Subcutaneous adipose tissue (tissue), 4 donors: Measurements from ENCODE around the gene PATZ1. TPM values are rescaled to one million over a fixed set of nuclear protein-coding genes. Genes with fewer than 3 reads are reported as not detected.

Source experiments
- CTCF ChIP-seq: fragments of 450-650 bp; IDR thresholded peaks from one replicate; pipeline ENCODE4 v1.5.1; 2016; ENCODE audit warnings: low read depth, mild to moderate bottlenecking, control low read depth, antibody characterized with exemption, moderate library complexity
- total RNA-seq, 4 donors: library from RNA; depleted of rRNA; stranded (reverse); fragments of >200 nt; gene quantifications; one replicate each; pipeline ENCODE4 v1.1.0, GENCODE V29; 2016

PATZ1 gene
- 10 to 100 TPM; 10.0 to 17.9 (median 14.1) TPM for total RNA-seq

GRCh38 chr22:31346255-31346732 is at the start of gene PATZ1:
PATZ1 (minus strand) TSS chr22:31346346; CDS start chr22:31345602, 744 bp downstream.
- TF ChIP-seq CTCF, result no peak

GRCh38 chr22:31394326-31394725 is 48.2 kb upstream of the PATZ1 start:
- no peak for TF ChIP-seq CTCF

- TF ChIP-seq CTCF, result no peak
Observed at GRCh38 chr22:31393893-31394292, 47.7 kb upstream of the PATZ1 start.

GRCh38 chr22:31378123-31378522 is 32.0 kb upstream of the PATZ1 start:
- no peak for TF ChIP-seq CTCF

- TF ChIP-seq CTCF, result no peak
Observed at GRCh38 chr22:31377612-31378011, 31.5 kb upstream of the PATZ1 start.

GRCh38 chr22:31367426-31367825 is 21.3 kb upstream of the PATZ1 start:
- TF ChIP-seq CTCF, result no peak

GRCh38 chr22:31363885-31364465 is 17.8 kb upstream of the PATZ1 start:
- TF ChIP-seq CTCF, result no peak
